Urinary bladder (tissue), 4 donors: ENCODE measurements around the gene CFLAR. TPM values are rescaled to one million over a fixed set of nuclear protein-coding genes. Genes with fewer than 3 reads are reported as not detected.

Source experiments
- DNase-seq: peaks from one replicate; pipeline ENCODE4 v3.0.0-alpha.2; 2015; ENCODE audit errors: extremely low spot score
- H3K27ac ChIP-seq: one replicate; pipeline ENCODE4 v1.5.1; 2013; ENCODE audit warnings: low read depth, mild to moderate bottlenecking, moderate library complexity
- H3K36me3 ChIP-seq: one replicate; pipeline ENCODE4 v1.6.1; 2013; ENCODE audit warnings: mild to moderate bottlenecking, moderate library complexity; ENCODE audit not compliant: insufficient read depth
- H3K4me1 ChIP-seq: one replicate; pipeline ENCODE4 v1.6.1; 2013; ENCODE audit warnings: mild to moderate bottlenecking, moderate library complexity; ENCODE audit not compliant: insufficient read depth
- H3K4me3 ChIP-seq: one replicate; pipeline ENCODE4 v1.5.1; 2013; ENCODE audit warnings: low read depth, low read length
- WGBS: extraction: QIAGEN DNeasy Blood & Tissue Kit; methylation state at CpG from one replicate; pipeline ENCODE4 v1.1.7; 2013; 5-methylcytosine and 5-hydroxymethylcytosine counted together
- polyA plus RNA-seq: library from polyadenylated mRNA; stranded (reverse); fragments of 200-250 nt; gene quantifications from one replicate; pipeline ENCODE4 v1.2.3, GENCODE V29; 2013
- small RNA-seq: library from RNA; depleted of rRNA; stranded (forward); fragments of <200 nt; gene quantifications from one replicate; pipeline ENCODE3, GENCODE V24; 2014
- total RNA-seq: library from RNA; depleted of rRNA; stranded (reverse); fragments of >200 nt; gene quantifications from one replicate; pipeline ENCODE4 v1.2.3, GENCODE V29; 2014
- donor health status: healthy with polysubstance abuse.
- donor health status: healthy.

CFLAR gene
- total and polyA plus RNA-seq, 2 donors, result 50.0 to 107 TPM

DNA sequence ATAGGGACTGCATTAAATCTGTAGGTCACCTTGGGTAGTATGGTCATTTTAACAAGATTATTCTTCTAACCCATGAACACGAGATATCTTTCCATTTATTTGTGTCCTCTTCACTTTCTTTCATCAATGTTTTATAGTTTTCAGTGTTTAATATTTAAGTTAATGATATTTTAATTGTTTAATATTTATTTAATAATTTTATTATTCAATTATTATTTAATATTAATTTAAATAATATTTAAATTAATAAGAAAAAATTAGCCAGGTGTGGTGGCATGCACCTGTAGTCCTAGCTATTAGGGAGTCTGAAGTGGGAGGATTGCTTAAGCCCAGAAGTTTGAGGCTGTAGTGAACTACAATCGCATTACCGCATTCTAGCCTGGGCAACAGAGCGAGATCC is 100.0 kb downstream of the CFLAR start:
- H3K27ac ChIP-seq, result no peak overlapping the region
- DNase-seq, result no peak
- no peak overlapping the region for H3K4me3 ChIP-seq
- 96% methylated on average over 4 of the region's 4 CpGs for WGBS
- H3K36me3 ChIP-seq, result peaks cover 1% of the 10 kb centered on the region
- H3K4me1 ChIP-seq, result no peaks in the 10 kb centered on the region

DNA sequence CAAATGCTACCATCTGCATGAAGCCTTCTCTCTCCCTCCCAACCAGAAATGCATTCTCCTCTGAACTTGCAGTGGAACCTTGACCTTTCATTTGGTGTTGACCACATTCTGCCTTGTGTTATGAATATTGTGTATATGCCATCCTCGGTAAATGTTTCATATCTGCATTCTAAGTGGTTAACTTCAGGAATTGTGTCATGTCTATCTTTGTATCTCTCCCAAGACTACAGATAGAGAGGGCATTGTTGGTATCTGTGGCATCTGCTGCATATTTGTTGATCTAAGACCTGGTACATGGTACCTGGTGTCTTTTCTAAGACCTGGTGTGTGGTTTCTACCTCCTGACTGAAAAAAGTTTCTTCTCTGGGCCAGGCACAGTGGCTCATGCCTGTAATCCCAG is 101.0 kb downstream of the CFLAR start:
- no peak for DNase-seq
- no peaks in the 10 kb centered on the region for H3K4me1 ChIP-seq
- no peak overlapping the region for H3K27ac ChIP-seq
- no peak overlapping the region for H3K4me3 ChIP-seq
- peaks cover 1% of the 10 kb centered on the region for H3K36me3 ChIP-seq
- 93% methylated on average over 1 of the region's 1 CpG for WGBS

- Histone ChIP-seq H3K27ac (no peak overlapping the region), H3K4me1 (no peaks in the 10 kb centered on the region), H3K36me3 (peaks cover 1% of the 10 kb centered on the region), H3K4me3 (no peak overlapping the region)
- DNase-seq, result no peak
- WGBS, result 90% methylated on average over 6 of the region's 6 CpGs
Observed at GRCh38 chr2:201218780-201219179, 102.8 kb downstream of the CFLAR start.

GRCh38 chr2:201219328-201220096 is 103.5 kb downstream of the CFLAR start:
- DNase-seq, result no peak
- Histone ChIP-seq H3K4me3 (no peak overlapping the region), H3K27ac (no peak overlapping the region), H3K4me1 (no peaks in the 10 kb centered on the region), H3K36me3 (peaks cover 1% of the 10 kb centered on the region)
- WGBS, result 79% methylated on average over 5 of the region's 5 CpGs

DNA sequence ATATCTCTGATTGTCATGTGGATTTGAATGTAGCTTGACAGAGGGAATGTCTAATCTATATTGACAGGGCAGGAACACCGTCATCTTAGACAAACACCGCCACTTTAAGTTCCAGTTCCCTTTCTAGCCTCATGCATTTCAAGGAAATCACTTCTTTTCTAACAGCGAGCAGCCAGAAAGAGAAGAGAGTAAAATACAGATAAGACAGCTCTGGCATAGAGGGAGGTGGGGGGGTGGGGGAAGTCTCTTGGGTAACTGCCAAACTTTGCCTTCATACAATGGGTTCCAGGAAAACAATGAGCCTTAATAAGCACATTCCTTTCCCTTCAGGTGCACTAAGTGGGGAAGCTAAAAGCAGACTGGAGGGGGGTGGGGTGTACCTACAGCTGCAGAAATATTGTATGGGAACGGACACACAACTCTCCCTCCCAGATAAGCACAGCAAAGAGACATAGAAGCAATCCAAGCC is 104.2 kb downstream of the CFLAR start:
- no peak overlapping the region for H3K4me3 ChIP-seq
- H3K4me1 ChIP-seq, result no peaks in the 10 kb centered on the region
- peaks cover 1% of the 10 kb centered on the region for H3K36me3 ChIP-seq
- no peak for DNase-seq
- WGBS, result 37% methylated on average over 4 of the region's 4 CpGs
- no peak overlapping the region for H3K27ac ChIP-seq

- no peaks in the 10 kb centered on the region for H3K4me1 ChIP-seq
- no peak overlapping the region for H3K4me3 ChIP-seq
- H3K36me3 ChIP-seq, result no peaks in the 10 kb centered on the region
- no peak overlapping the region for H3K27ac ChIP-seq
- 67% methylated on average over 8 of the region's 8 CpGs for WGBS
- DNase-seq, result no peak
Observed at GRCh38 chr2:201223089-201224073, 107.4 kb downstream of the CFLAR start.

Small RNAs within 50 kb of the gene (small RNA-seq; reads per million reads assigned to genes)
- gene AC007283.2, result not detected
- gene MTND4LP13, result not detected
- gene RNU6-1206P, result not detected
- gene RNU7-45P, result not detected

Other genes with a start within 250 kb of the CFLAR start
- 83.1 TPM for gene PPIL3, start 227.1 kb upstream of the CFLAR start, total RNA-seq
- gene PPIL3, start 227.1 kb upstream of the CFLAR start, polyA plus RNA-seq, result 13.2 TPM
- gene NIF3L1, start 226.8 kb upstream of the CFLAR start, total RNA-seq, result 31.6 TPM
- gene NIF3L1, start 226.8 kb upstream of the CFLAR start, polyA plus RNA-seq, result 27.8 TPM
- 35.2 TPM for gene ORC2, start 152.5 kb upstream of the CFLAR start, total RNA-seq
- 7.6 TPM for gene ORC2, start 152.5 kb upstream of the CFLAR start, polyA plus RNA-seq
- gene HYCC2, start 44.5 kb upstream of the CFLAR start, total RNA-seq, result 42.8 TPM
- gene HYCC2, start 44.5 kb upstream of the CFLAR start, polyA plus RNA-seq, result 3.5 TPM
- gene NDUFB3, start 44.2 kb upstream of the CFLAR start, total RNA-seq, result 53.2 TPM
- gene NDUFB3, start 44.2 kb upstream of the CFLAR start, polyA plus RNA-seq, result 63.4 TPM
- gene CASP10, start 67.0 kb downstream of the CFLAR start, total RNA-seq, result 19.2 TPM
- gene CASP10, start 67.0 kb downstream of the CFLAR start, polyA plus RNA-seq, result 3.4 TPM
- gene CASP8, start 144.4 kb downstream of the CFLAR start, total RNA-seq, result 29.9 TPM
- 9.3 TPM for gene CASP8, start 144.4 kb downstream of the CFLAR start, polyA plus RNA-seq
- 1.3 TPM for gene FLACC1, start 241.2 kb downstream of the CFLAR start, total RNA-seq
- gene FLACC1, start 241.2 kb downstream of the CFLAR start, polyA plus RNA-seq, result 0.63 TPM